Measurements from ENCODE around the gene CTR9.
"Not testable (repeated sequence)": the region's sequence is repeated elsewhere in the genome, so short reads cannot be mapped to it uniquely, and the experiment has no call there.

Gene CTR9

GRCh38 chr11:10822491-10822890 is 71.4 kb downstream of the CTR9 start:
- not testable (repeated sequence) for DNase-seq (ENCODE audit: low read depth in 2 of 2)

GRCh38 chr11:10823152-10823579 is 72.1 kb downstream of the CTR9 start:
- no peak for DNase-seq (ENCODE audit: low read depth in 2 of 2)

GRCh38 chr11:10824888-10825287 is 73.8 kb downstream of the CTR9 start:
- DNase-seq (ENCODE audit: low read depth in 2 of 2): no peak

- DNase-seq (ENCODE audit: low read depth in 2 of 2): no peak
Observed at GRCh38 chr11:10828402-10828801, 77.4 kb downstream of the CTR9 start.

- DNase-seq (ENCODE audit: low read depth in 2 of 2): no peak
Observed at GRCh38 chr11:10829139-10829538, 78.1 kb downstream of the CTR9 start.
